ENCODE results near the gene TRAPPC3.
"Not testable (repeated sequence)": the region's sequence is repeated elsewhere in the genome, so short reads cannot be mapped to it uniquely, and the experiment has no call there.

TRAPPC3 gene

GRCh38 chr1:36149237-36149972 lies at the start of gene TRAPPC3:
TRAPPC3 (minus strand) TSS chr1:36149486; CDS start chr1:36149378, 108 bp downstream.
- peak; percentile 100 for DNase-seq

DNA sequence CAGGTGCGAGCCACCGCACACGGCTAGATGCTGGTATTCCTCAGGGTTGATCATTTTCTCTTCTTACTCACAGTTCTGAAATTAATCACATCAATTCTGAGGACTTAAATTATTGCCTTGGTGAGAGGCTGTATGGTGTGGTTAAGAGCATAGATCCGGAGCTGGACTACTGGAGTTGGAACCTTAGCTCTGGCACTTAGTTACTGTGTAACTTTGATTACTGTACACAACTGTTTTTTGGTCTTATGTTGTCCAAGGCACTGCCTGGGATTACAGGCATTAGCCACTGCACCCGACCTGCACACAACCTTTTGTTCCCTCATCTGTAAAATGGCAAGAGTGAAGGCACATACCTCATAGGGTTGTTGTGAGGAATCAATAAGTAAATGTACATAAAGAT lies 49.4 kb upstream of the TRAPPC3 start:
- DNase-seq: no peak

DNA sequence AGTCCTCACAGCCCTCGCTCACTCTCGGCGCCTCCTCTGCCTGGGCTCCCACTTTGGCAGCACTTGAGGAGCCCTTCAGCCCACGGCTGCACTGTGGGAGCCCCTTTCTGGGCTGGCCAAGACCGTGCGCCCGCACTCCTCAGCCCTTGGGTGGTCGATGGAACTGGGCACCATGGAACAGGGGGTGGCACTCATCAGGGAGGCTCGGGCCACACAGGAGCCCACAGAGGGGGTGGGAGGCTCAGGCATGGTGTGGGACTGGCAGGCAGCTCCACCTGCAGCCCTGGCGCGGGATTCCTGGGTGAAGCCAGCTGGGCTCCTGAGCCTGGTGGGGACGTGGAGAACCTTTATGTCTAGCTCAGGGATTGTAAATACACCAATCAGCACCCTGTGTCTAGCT lies 47.5 kb upstream of the TRAPPC3 start:
- not testable (repeated sequence) for DNase-seq

DNA sequence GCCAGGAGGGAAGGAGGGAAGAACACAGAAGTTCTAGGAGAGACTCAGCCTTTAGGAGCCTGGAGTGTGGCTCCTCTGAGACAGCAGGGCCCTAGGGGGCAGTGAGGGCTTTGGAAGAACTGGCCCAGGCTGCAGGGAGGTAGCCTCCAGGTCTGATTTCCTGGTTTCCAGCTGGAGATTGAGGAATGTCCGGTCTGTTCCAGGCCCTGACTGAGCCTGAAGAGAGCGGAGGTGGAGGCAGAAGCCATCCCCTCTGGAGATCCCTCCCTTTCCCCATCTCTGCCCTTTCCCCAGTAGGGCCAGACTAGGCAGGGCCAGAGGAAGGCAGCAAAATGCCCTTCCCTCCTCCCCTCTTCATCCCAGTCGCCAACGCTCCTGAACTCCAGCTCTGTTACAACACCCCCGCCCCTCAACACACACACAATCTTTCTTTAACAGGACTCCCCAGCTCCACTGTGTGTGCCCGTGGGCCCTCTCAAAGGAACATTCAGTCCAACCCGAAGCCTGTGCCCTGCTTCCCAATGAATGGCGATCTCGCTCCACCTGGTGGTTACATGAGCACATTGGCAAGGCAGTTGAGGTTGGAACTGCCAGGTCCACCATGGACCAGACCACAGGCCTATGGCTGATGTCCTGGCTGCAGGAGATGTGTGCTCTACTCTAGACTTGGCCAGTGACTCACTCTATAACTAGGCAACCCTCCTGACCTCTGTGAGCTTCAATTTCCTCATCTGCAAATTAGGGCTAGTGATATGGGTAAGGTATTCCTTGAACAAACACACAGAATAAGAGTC lies 38.7 kb upstream of the TRAPPC3 start:
- peak; percentile 77 for DNase-seq

- no peak for DNase-seq
Observed at GRCh38 chr1:36183309-36183856, 34.1 kb upstream of the TRAPPC3 start.

GRCh38 chr1:36182734-36183133 lies 33.4 kb upstream of the TRAPPC3 start:
- no peak for DNase-seq

DNA sequence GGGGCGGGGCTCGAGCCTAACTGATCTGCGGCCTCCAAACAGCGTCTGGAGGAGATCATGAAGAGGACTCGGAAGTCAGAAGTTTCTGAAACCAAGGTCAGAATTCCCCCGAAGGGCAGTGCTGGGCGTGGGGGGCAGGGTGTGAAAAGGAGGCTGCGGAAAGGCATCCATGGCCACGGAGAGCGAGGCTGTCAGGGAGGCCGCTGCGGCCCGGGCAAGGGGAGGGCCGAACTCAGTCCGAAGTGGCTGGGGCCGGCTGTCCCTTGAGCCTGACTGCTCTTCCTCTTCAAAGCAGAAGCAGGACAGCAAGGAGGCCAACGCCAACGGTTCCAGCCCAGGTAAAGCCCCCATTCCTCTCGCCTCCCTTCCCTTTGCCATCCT lies 29.9 kb upstream of the TRAPPC3 start:
- no peak for DNase-seq

GRCh38 chr1:36178471-36179219 lies 29.4 kb upstream of the TRAPPC3 start:
- DNase-seq: no peak

GRCh38 chr1:36177589-36178431 lies 28.5 kb upstream of the TRAPPC3 start:
- no peak for DNase-seq

- DNase-seq: no peak
Observed at GRCh38 chr1:36176106-36176949, 27.0 kb upstream of the TRAPPC3 start.

DNA sequence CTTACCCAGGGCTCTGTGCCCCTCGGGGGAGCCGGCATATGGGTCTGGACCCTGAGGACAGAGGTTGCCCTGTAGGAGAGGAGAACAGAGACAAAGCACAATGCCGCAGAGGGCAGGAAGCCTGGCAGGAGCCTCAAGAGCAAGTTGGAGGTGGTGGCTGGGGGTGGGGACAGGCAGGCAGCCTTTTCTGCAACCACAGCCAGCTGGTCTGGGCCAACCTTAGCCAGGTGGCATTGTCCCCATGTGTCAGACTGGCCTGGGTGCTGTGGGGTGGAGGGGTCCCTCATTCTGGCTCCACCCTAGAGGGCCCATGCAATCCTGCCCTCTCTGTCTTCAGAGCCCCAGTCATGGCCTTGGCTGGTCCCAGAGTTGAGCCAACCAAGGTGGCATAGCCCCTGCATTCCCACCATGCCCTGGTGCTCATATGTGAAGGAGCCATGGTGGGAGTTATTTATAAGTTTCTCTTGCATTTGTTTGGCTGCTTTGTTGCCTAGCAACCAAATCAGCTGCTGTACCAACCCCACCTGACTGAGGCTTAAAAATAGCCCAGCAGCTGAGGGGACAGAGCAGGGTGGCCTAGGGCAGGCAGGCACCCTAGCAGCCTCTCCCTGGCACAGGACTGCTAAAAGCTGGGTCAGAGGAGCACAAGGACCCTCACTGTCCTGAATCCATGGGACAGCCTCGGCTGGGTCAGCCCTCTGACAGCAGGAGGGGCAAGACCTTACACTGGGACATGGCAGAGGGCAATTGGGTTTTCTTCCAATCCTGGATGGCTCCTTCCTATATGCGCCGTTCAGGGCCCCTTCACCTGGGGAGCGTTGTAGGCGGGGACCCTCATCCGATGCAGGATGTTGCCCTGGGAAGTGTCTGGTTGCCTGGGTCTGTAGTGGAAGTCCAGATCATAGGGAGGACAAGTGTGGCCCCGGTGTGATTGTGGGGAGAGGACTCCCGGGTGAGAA lies 26.1 kb upstream of the TRAPPC3 start:
- no peak for DNase-seq

DNA sequence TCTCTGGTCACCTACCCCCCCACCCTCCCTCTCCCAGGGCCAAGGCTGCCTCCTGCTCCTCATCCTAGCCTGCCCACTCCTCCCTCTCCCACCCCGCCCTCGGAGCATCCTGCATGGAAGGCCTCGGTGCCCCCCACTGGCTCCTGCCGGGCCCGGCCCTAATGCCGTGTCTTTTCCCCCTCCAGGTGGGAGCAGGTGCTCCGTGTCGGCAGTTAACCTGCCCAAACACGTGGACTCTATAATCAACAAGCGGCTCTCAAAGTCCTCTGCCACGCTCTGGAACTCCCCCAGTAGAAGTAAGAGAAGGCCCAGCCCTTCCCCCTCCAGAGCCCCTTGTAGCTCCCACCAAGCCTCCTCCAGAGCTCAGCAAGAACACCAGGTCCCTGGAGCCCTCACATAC lies 25.4 kb upstream of the TRAPPC3 start:
- DNase-seq: no peak

- no peak for DNase-seq
Observed at GRCh38 chr1:36172983-36173382, 23.7 kb upstream of the TRAPPC3 start.

- DNase-seq: no peak
Observed at GRCh38 chr1:36172017-36172747, 22.9 kb upstream of the TRAPPC3 start.

GRCh38 chr1:36170643-36171412 lies 21.5 kb upstream of the TRAPPC3 start:
- no peak for DNase-seq

- DNase-seq: no peak
Observed at GRCh38 chr1:36168514-36168913, 19.2 kb upstream of the TRAPPC3 start.

- no peak for DNase-seq
Observed at GRCh38 chr1:36166938-36167905, 17.9 kb upstream of the TRAPPC3 start.

All from activated naive CD4-positive, alpha-beta T cell treated with anti-CD3 and anti-CD28 coated beads, Interleukin-2, amount 50 U/mL, for 16 hours (primary cell).